Measurements from ENCODE around the gene EOLA1. TPM values are rescaled to one million over a fixed set of nuclear protein-coding genes. Genes with fewer than 3 reads are reported as not detected.

The EOLA1 gene
- 20.5 to 22.6 TPM (median 21.2 TPM) in 5 replicates for total RNA-seq (2022; extraction: Qiagen RNA extraction)

GRCh38 chrX:149540621-149541520, at the start of gene EOLA1:
Gene EOLA1, plus strand, starts transcription at chrX:149541012. Its CDS starts 4,619 bp downstream, at chrX:149545631.

DNA sequence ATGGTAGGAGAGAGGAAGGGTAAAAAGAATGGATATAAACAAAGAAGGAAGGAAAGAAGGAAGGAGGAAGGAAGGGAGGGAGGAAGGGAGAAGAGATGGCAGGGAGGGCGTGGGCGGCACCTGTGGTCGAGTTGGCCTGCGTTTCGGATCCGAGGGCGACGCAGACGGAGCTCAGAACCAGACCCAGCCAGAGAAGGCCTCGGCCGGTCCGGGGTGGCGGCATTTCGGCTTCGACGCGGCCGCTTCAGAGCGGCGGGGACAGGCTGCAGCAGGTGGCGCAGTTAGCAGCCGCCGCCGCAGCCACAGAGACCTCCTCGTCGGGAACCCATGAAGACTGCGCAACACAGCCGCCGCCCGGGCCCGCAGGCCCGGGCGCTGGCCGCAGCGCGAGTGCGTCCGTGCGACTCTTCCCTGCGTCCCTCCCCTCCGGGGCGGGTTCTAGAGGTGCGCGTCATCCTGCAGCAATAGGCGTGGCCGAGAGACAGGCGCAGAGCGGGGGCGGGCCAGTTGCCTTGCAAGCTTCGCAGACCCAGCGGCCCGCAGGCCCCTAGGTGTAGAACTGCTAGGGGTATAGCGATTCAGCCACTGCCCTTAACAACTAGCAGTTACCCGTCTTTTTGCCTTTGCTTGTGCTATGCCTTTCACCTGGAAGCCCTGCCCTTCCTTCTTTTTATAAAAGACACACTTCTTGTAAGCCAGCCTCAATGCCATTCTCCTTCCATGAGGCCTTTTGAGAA, 35.7 kb upstream of the EOLA1 start, which contains the start of gene IDS:
TSS of gene IDS (minus strand) at position 392 of the 737 bp plus-strand sequence. CDS start at position 223, 169 bp downstream.

GRCh38 chrX:149549701-149550100, 8.9 kb downstream of the EOLA1 start, which contains the start of gene HSFX3:
Gene HSFX3, minus strand, starts transcription at chrX:149549924. Its CDS starts 72 bp downstream, at chrX:149549852.

DNA sequence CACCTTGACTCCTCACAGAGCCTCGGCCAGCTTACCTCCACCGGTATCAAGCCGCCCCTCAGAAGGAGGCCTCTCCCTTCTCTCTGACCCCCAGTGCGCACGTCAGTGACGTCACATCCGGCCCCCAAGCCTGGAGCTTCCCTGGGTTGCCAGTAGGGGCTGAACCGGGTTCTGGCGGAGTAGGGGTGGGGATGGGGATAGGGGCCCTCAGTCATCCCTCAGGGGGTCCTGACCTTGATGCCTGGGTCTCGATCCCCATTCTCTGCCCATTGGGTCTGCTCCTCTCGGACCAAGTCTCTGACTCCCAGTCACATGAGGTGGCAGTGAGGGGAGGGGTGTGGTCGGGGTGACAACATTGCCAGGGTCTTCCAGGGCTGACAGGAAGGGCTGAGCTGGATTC, 46.5 kb downstream of the EOLA1 start, which contains the start of gene MAGEA9B:
TSS of gene MAGEA9B (minus strand) at position 101 of the 400 bp plus-strand sequence. CDS start 4,280 bp downstream, outside the sequence.

GRCh38 chrX:149595214-149595613, 54.4 kb downstream of the EOLA1 start, which contains the start of gene HSFX2:
Gene HSFX2, minus strand, starts transcription at chrX:149595314. Its CDS starts 614 bp downstream, at chrX:149594700.

Other genes starting within 250 kb of the EOLA1 start
- gene IDS, start 35.7 kb upstream of the EOLA1 start, total RNA-seq (2022; extraction: Qiagen RNA extraction) = 89.4 to 114 TPM (median 107 TPM) in 5 replicates
- not detected in 5 replicates for gene HSFX3, start 8.9 kb downstream of the EOLA1 start, total RNA-seq (2022; extraction: Qiagen RNA extraction)
- gene MAGEA9B, start 46.4 kb downstream of the EOLA1 start, total RNA-seq (2022; extraction: Qiagen RNA extraction) = not detected in 5 replicates
- gene HSFX2, start 54.3 kb downstream of the EOLA1 start, total RNA-seq (2022; extraction: Qiagen RNA extraction) = 0.07 to 0.11 TPM in 2 of 5 replicates, not detected in the others
- 25.4 to 28.4 TPM (median 28.2 TPM) in 5 replicates for gene TMEM185A, start 90.8 kb downstream of the EOLA1 start, total RNA-seq (2022; extraction: Qiagen RNA extraction)
- 0.07 TPM in 1 of 5 replicates, not detected in the others for gene MAGEA11, start 171.0 kb downstream of the EOLA1 start, total RNA-seq (2022; extraction: Qiagen RNA extraction)
- gene HSFX1, start 233.1 kb downstream of the EOLA1 start, total RNA-seq (2022; extraction: Qiagen RNA extraction) = 0.22 to 0.49 TPM (median 0.36 TPM) in 5 replicates
- gene MAGEA9, start 240.9 kb downstream of the EOLA1 start, total RNA-seq (2022; extraction: Qiagen RNA extraction) = not detected in 5 replicates

Data from A549 treated with CORT108297 at 1 μM for 4 hours (cell line).